GM23338 (cell line): ENCODE measurements around the gene TRAPPC10. TPM values are rescaled to one million over a fixed set of nuclear protein-coding genes. Genes with fewer than 3 reads are reported as not detected.

Experiments used
- ATAC-seq: fragments of 200-7000 bp; cut with Tn5 transposase; 3 replicates; pipeline ENCODE4 v1.9.1; 2020
- DNase-seq: peaks from one replicate; pipeline ENCODE4 v3.0.0-alpha.2; 2015; ENCODE audit warnings: low spot score
- H2AFZ ChIP-seq: fragments of 200-600 bp; sonication (generic); 2 replicates; pipeline ENCODE4 v1.8.0; 2016; ENCODE audit warnings: antibody characterized with exemption, mild to moderate bottlenecking, moderate library complexity
- H3F3A ChIP-seq: fragments of 200-600 bp; sonication (generic); replicated peaks from 2 replicates; pipeline ENCODE4 v1.8.0; 2017; ENCODE audit warnings: antibody characterized with exemption, mixed run types, low read depth
- H3K27ac ChIP-seq: fragments of 200-600 bp; sonication (generic); 2 replicates; pipeline ENCODE4 v1.6.1; 2016; ENCODE audit warnings: low read depth
- H3K27me3 ChIP-seq: fragments of 200-600 bp; sonication (generic); 2 replicates; pipeline ENCODE4 v1.8.0; 2016; ENCODE audit warnings: mild to moderate bottlenecking, mixed run types, moderate library complexity; ENCODE audit not compliant: insufficient read depth
- H3K36me3 ChIP-seq: fragments of 200-600 bp; sonication (generic); 2 replicates; pipeline ENCODE4 v1.8.0; 2016; ENCODE audit warnings: mild to moderate bottlenecking; ENCODE audit not compliant: insufficient read depth
- H3K4me1 ChIP-seq: fragments of 200-600 bp; sonication (generic); 2 replicates; pipeline ENCODE4 v1.8.0; 2016; ENCODE audit warnings: mild to moderate bottlenecking, moderate library complexity; ENCODE audit not compliant: insufficient read depth
- H3K4me2 ChIP-seq: fragments of 200-600 bp; sonication (generic); 2 replicates; pipeline ENCODE4 v1.7.1; 2017; ENCODE audit warnings: mixed run types
- H3K4me3 ChIP-seq: fragments of 200-600 bp; sonication (generic); 2 replicates; pipeline ENCODE4 v1.6.1; 2016; ENCODE audit warnings: mixed run types
- H3K79me2 ChIP-seq: fragments of 200-600 bp; sonication (generic); replicated peaks from 2 replicates; pipeline ENCODE4 v1.8.0; 2017; ENCODE audit warnings: mild to moderate bottlenecking; ENCODE audit not compliant: insufficient read depth
- H3K9me2 ChIP-seq: fragments of 200-600 bp; sonication (generic); 2 replicates; pipeline ENCODE4 v1.8.0; 2017; ENCODE audit not compliant: insufficient read depth
- H4K20me1 ChIP-seq: fragments of 200-600 bp; sonication (generic); replicated peaks from 2 replicates; pipeline ENCODE4 v1.8.0; 2017; ENCODE audit warnings: mild to moderate bottlenecking; ENCODE audit not compliant: insufficient read depth
- H3K27ac Mint-ChIP-seq: 2 replicates; pipeline ENCODE4 v1.8.0; 2020; ENCODE audit warnings: inconsistent platforms, mild to moderate bottlenecking, moderate library complexity, mixed read lengths
- H3K27me3 Mint-ChIP-seq: 3 replicates; pipeline ENCODE4 v1.8.0; 2022; ENCODE audit warnings: low read depth, mild to moderate bottlenecking, moderate library complexity, mixed read lengths, inconsistent platforms; ENCODE audit not compliant: insufficient read depth, poor library complexity
- H3K36me3 Mint-ChIP-seq: 3 replicates; pipeline ENCODE4 v1.8.0; 2021; ENCODE audit warnings: low read depth, mild to moderate bottlenecking, inconsistent platforms, moderate library complexity, mixed read lengths
- H3K4me1 Mint-ChIP-seq: 3 replicates; pipeline ENCODE4 v1.8.0; 2020; ENCODE audit warnings: mild to moderate bottlenecking, inconsistent platforms, mixed read lengths
- H3K4me3 Mint-ChIP-seq: 3 replicates; pipeline ENCODE4 v1.8.0; 2021; ENCODE audit warnings: moderate library complexity, mild to moderate bottlenecking, inconsistent platforms, mixed read lengths
- H3K9me3 Mint-ChIP-seq: 3 replicates; pipeline ENCODE4 v1.8.0; 2020; ENCODE audit warnings: moderate library complexity, mild to moderate bottlenecking, inconsistent platforms, mixed read lengths
- CREB1 ChIP-seq: fragments of 250-450 bp; sonication (Bioruptor Pico); IDR thresholded peaks from 2 replicates; pipeline ENCODE4 v1.5.0; 2020; ENCODE audit warnings: low read depth, mild to moderate bottlenecking, moderate library complexity
- ETS1 ChIP-seq: IDR thresholded peaks from 2 replicates; pipeline ENCODE4 v1.6.1; 2016; ENCODE audit warnings: antibody characterized with exemption
- EZH2 ChIP-seq: fragments of 200-600 bp; sonication (generic); IDR thresholded peaks from one replicate; pipeline ENCODE4 v1.8.0; 2017; ENCODE audit warnings: antibody characterized with exemption, mild to moderate bottlenecking, low read depth; ENCODE audit not compliant: unreplicated experiment
- EZH2phosphoT487 ChIP-seq: fragments of 200-600 bp; sonication (generic); IDR thresholded peaks from one replicate; pipeline ENCODE4 v1.8.1; 2018; ENCODE audit warnings: antibody characterized with exemption; ENCODE audit not compliant: unreplicated experiment
- JUNB ChIP-seq: IDR thresholded peaks from one replicate; pipeline ENCODE4 v1.6.1; 2016; ENCODE audit warnings: antibody characterized with exemption; ENCODE audit not compliant: unreplicated experiment
- NANOG ChIP-seq: IDR thresholded peaks from 2 replicates; pipeline ENCODE4 v1.6.1; 2016; ENCODE audit warnings: antibody characterized with exemption, borderline replicate concordance
- POLR2AphosphoS5 ChIP-seq: IDR thresholded peaks from 2 replicates; pipeline ENCODE4 v1.6.1; 2016; ENCODE audit warnings: antibody characterized with exemption, low read depth
- REST ChIP-seq: IDR thresholded peaks from one replicate; pipeline ENCODE4 v1.6.1; 2018; ENCODE audit warnings: antibody characterized with exemption; ENCODE audit not compliant: unreplicated experiment
- STAT1 ChIP-seq: IDR thresholded peaks from one replicate; pipeline ENCODE4 v1.6.1; 2016; ENCODE audit warnings: antibody characterized with exemption; ENCODE audit not compliant: unreplicated experiment
- ZNF114 ChIP-seq: fragments of 250-450 bp; sonication (Bioruptor Pico); IDR thresholded peaks from 2 replicates; pipeline ENCODE4 v1.5.0; 2020; ENCODE audit warnings: mild to moderate bottlenecking, moderate library complexity
- ZNF331 ChIP-seq: fragments of 250-450 bp; sonication (Bioruptor Pico); IDR thresholded peaks from 2 replicates; pipeline ENCODE4 v1.5.0; 2020; ENCODE audit warnings: low read depth, mild to moderate bottlenecking, moderate library complexity
- polyA plus RNA-seq: library from polyadenylated mRNA; unstranded; fragments of >200 nt; fragmentation: Nextera tagmentation; extraction: Ambion mirVana; gene quantifications from 2 replicates; pipeline ENCODE4 v1.2.1, GENCODE V29; 2016
- total RNA-seq: library from RNA; depleted of rRNA; stranded (reverse); fragments of >200 nt; shearing (Covaris generic); gene quantifications from 2 replicates; pipeline ENCODE4 v1.2.3, GENCODE V29; 2014
- TF ChIP-seq, protein P1 (sequence below): fragments of 250-450 bp; sonication (Bioruptor Pico); IDR thresholded peaks from 2 replicates; pipeline ENCODE4 v1.5.0; 2020; ENCODE audit warnings: mild to moderate bottlenecking, moderate library complexity
- TF ChIP-seq, protein P2 (sequence below), 2 experiments: fragments of 200-600 bp in 1 of 2; sonication (generic) in 1 of 2; conservative IDR thresholded peaks; 2 replicates each; pipeline versions ENCODE4 v1.5.1 to v1.6.1; 2016 to 2017; ENCODE audit warnings: antibody characterized with exemption in 2 of 2, low read depth in 2 of 2, mild to moderate bottlenecking in 2 of 2, moderate library complexity in 1 of 2

The TRAPPC10 gene
- total and polyA plus RNA-seq, 2 experiments from 2014 or later: 14.0 to 27.1 TPM

DNA sequence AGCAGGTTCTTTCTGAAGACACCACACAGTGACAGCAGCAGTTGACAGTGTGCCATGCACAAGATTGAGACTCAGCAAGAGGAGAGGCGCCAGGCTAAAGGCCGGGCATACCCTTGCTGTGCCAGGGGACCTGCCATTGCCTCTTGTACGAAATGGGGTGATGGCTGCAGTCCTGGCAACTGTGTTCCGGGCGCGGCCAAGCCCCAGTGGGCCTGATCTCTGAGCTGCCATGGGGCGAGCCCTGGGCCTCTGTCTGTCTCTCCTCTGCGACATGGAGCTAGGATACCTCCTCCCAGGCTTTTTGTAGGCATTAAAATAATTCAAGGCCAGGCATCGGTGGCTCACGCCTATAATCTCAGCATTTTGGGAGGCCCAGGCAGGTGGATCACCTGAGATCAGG lies 9.6 kb upstream of the TRAPPC10 start:
- H3F3A ChIP-seq: no peaks in the 10 kb centered on the region
- H3K4me3 ChIP-seq: no peak overlapping the region
- no peak overlapping the region for H2AFZ ChIP-seq
- no peak overlapping the region for H3K4me2 ChIP-seq
- Mint-ChIP-seq H3K27me3 (peaks cover 5% of the 10 kb centered on the region), H3K36me3 (no peaks in the 10 kb centered on the region), H3K9me3 (no peaks in the 10 kb centered on the region), H3K4me1 (no peaks in the 10 kb centered on the region), H3K4me3 (no peak overlapping the region), H3K27ac (no peak overlapping the region)
- DNase-seq (no peak), ATAC-seq (no peak)
- no peaks in the 10 kb centered on the region for H3K79me2 ChIP-seq
- no peaks in the 10 kb centered on the region for H3K27me3 ChIP-seq
- no peaks in the 10 kb centered on the region for H3K36me3 ChIP-seq
- no peak for TF ChIP-seq EZH2
- TF ChIP-seq, protein P1, sequence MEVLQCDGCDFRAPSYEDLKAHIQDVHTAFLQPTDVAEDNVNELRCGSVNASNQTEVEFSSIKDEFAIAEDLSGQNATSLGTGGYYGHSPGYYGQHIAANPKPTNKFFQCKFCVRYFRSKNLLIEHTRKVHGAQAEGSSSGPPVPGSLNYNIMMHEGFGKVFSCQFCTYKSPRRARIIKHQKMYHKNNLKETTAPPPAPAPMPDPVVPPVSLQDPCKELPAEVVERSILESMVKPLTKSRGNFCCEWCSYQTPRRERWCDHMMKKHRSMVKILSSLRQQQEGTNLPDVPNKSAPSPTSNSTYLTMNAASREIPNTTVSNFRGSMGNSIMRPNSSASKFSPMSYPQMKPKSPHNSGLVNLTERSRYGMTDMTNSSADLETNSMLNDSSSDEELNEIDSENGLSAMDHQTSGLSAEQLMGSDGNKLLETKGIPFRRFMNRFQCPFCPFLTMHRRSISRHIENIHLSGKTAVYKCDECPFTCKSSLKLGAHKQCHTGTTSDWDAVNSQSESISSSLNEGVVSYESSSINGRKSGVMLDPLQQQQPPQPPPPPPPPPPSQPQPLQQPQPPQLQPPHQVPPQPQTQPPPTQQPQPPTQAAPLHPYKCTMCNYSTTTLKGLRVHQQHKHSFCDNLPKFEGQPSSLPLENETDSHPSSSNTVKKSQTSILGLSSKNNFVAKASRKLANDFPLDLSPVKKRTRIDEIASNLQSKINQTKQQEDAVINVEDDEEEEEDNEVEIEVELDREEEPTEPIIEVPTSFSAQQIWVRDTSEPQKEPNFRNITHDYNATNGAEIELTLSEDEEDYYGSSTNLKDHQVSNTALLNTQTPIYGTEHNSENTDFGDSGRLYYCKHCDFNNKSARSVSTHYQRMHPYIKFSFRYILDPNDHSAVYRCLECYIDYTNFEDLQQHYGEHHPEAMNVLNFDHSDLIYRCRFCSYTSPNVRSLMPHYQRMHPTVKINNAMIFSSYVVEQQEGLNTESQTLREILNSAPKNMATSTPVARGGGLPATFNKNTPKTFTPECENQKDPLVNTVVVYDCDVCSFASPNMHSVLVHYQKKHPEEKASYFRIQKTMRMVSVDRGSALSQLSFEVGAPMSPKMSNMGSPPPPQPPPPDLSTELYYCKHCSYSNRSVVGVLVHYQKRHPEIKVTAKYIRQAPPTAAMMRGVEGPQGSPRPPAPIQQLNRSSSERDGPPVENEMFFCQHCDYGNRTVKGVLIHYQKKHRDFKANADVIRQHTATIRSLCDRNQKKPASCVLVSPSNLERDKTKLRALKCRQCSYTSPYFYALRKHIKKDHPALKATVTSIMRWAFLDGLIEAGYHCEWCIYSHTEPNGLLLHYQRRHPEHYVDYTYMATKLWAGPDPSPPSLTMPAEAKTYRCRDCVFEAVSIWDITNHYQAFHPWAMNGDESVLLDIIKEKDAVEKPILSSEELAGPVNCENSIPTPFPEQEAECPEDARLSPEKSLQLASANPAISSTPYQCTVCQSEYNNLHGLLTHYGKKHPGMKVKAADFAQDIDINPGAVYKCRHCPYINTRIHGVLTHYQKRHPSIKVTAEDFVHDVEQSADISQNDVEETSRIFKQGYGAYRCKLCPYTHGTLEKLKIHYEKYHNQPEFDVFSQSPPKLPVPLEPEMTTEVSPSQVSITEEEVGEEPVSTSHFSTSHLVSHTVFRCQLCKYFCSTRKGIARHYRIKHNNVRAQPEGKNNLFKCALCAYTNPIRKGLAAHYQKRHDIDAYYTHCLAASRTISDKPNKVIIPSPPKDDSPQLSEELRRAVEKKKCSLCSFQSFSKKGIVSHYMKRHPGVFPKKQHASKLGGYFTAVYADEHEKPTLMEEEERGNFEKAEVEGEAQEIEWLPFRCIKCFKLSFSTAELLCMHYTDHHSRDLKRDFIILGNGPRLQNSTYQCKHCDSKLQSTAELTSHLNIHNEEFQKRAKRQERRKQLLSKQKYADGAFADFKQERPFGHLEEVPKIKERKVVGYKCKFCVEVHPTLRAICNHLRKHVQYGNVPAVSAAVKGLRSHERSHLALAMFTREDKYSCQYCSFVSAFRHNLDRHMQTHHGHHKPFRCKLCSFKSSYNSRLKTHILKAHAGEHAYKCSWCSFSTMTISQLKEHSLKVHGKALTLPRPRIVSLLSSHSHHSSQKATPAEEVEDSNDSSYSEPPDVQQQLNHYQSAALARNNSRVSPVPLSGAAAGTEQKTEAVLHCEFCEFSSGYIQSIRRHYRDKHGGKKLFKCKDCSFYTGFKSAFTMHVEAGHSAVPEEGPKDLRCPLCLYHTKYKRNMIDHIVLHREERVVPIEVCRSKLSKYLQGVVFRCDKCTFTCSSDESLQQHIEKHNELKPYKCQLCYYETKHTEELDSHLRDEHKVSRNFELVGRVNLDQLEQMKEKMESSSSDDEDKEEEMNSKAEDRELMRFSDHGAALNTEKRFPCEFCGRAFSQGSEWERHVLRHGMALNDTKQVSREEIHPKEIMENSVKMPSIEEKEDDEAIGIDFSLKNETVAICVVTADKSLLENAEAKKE: no peak
- TF ChIP-seq CREB1: no peak
- no peak for TF ChIP-seq STAT1
- TF ChIP-seq JUNB: no peak
- no peak for TF ChIP-seq ZNF331 (CRISPR knock-in tag)
- no peak for TF ChIP-seq EZH2phosphoT487
- TF ChIP-seq POLR2AphosphoS5: no peak
- TF ChIP-seq, protein P2, sequence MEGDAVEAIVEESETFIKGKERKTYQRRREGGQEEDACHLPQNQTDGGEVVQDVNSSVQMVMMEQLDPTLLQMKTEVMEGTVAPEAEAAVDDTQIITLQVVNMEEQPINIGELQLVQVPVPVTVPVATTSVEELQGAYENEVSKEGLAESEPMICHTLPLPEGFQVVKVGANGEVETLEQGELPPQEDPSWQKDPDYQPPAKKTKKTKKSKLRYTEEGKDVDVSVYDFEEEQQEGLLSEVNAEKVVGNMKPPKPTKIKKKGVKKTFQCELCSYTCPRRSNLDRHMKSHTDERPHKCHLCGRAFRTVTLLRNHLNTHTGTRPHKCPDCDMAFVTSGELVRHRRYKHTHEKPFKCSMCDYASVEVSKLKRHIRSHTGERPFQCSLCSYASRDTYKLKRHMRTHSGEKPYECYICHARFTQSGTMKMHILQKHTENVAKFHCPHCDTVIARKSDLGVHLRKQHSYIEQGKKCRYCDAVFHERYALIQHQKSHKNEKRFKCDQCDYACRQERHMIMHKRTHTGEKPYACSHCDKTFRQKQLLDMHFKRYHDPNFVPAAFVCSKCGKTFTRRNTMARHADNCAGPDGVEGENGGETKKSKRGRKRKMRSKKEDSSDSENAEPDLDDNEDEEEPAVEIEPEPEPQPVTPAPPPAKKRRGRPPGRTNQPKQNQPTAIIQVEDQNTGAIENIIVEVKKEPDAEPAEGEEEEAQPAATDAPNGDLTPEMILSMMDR (conservative IDR thresholded peaks at IDR 0.05; ENCODE audit: low read depth in 2 of 2): no peak
- no peak for TF ChIP-seq ZNF114 (CRISPR knock-in tag)
- no peak for TF ChIP-seq REST
- no peak for TF ChIP-seq NANOG
- TF ChIP-seq ETS1: no peak
- H3K4me1 ChIP-seq: no peaks in the 10 kb centered on the region
- H4K20me1 ChIP-seq: no peaks in the 10 kb centered on the region
- H3K9me2 ChIP-seq: no peaks in the 10 kb centered on the region
- no peak overlapping the region for H3K27ac ChIP-seq
